ENCODE measurements around the gene APOO. TPM values are rescaled to one million over a fixed set of nuclear protein-coding genes. Genes with fewer than 3 reads are reported as not detected.
A peak's percentile ranks its signal among the peaks of the same experiment; 100 is the strongest.

Gene APOO
- total RNA-seq, 1 experiment from 2014 or later = 49.9 TPM

DNA sequence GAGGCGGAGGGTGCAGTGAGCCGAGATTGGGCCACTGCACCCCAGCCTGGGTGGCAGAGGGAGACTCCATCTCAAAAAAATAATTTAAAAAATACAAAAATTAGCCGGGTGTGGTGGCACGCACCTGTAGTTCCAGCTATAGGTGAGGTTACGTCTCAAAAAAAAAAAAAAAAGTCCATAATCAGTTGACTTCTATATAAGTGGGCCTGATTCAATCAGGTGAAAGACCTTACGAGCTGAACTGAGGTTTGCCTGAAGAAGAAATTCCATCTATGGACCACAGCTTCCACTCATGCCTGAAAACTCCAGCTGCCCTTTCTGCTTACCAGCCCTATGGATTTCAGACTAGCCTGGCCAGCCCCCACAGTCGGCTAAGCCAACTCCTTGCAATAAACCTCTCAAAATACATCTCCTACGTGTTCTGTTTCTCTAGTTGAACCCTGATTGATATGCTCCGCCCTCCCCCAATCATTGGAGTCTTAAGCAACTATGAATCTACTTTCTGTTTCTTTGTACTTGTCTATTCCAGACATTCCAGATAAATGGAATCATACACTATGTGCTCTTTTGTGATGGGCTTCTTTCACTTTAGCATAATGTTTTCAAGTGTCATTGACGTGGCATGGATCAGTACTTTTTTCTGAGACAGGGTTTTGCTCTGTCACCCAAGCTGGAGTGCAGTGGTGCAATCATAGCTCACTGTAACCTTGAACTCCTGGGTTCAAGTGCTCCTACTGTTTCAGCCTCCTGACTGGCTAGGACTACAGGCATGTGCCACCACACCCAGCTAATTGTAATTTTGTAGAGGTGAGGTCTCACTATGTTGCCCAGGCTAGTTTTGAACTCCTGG, 88.1 kb downstream of the APOO start:
- peak; percentile 18 for DNase-seq (ENCODE audit: low read depth)

DNA sequence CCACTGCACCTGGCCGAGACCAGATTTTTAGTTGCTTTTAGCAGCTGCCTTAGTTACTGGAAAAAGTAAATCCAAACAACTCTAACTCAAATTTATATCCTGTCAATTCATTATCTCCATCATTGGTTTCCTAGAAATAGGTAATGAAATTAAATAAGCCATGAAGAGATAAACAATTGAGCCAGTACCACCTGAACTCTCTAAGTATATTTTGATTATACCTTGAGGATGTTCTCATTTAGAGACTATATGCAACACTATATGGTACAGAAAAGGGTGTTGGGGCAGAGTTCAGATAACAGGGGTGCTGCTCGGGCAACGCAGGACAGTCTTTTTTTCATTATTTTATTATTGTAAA, 89.8 kb downstream of the APOO start:
- no peak for DNase-seq (ENCODE audit: low read depth)

DNA sequence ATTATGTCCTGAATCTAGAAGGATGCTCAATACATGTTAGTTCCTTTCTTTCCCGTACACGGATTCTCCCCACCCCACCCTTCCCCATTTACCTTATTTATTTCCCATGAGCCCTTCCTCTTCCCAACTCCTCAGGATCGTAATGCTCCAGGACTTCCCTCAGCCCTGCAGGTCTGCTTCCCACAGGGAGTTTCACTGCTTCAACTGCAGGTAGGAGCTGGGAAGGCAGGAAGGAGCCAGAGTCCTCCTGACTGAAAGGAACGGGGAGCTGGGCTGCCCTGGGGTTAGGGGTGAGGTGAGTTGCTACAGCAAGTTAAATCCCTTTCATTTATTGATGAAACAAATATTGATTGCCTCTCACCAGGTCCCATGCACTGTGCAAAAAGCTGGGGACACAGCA, 91.6 kb downstream of the APOO start:
- DNase-seq (ENCODE audit: low read depth) = no peak

- DNase-seq (ENCODE audit: low read depth) = no peak
Measured at GRCh38 chrX:23815376-23815775, 92.4 kb downstream of the APOO start.

- DNase-seq (ENCODE audit: low read depth) = no peak
Measured at GRCh38 chrX:23813808-23814207, 93.9 kb downstream of the APOO start.

GRCh38 chrX:23811656-23812055, 96.1 kb downstream of the APOO start:
- no peak for DNase-seq (ENCODE audit: low read depth)

DNA sequence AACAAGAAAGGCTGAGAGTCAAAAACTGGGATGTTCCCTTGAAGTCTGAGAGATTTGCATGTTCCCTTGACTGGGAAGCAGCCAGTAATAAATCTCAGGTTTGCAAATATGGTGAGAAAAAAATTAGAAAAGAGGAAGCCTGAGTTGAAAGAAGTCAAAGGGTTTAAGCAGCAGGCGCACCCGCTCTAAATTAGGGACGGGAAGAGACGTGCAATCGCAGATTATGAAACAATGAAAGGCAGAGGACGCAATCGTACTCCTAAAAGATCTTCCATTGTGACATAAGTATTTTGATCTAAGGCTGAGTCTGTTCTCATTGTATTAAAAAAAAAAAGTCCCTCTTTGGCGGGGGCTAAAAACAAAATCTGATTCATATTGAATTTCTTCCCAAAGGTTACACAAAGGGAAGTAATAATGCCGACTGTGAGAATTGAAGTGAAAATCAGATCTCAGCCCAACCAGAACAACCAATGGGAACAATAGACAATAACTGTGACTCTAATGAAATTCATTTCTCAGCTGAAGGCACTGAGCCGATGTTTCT, 96.6 kb downstream of the APOO start:
- no peak for DNase-seq (ENCODE audit: low read depth)

GRCh38 chrX:23810279-23810678, 97.5 kb downstream of the APOO start:
- DNase-seq (ENCODE audit: low read depth) = no peak

DNA sequence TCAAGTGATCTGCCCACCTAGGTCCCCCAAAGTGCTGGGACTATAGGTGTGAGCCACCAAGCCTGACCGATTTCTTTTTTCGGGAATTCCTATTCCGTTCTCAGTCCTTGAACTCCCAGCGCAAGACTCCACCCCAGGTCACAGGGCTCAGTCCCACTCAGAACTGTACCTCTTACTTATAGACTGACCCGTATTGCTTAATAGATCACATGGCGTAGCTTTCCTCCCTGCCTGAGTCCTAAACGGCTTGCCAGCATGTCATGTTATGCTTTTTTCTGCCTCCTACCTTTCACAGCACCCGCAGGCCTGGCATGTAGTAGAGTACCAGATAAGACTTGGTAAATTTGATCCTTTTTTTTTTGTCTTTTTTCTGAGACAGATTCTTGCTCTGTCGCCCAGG, 102.3 kb downstream of the APOO start:
- no peak for DNase-seq (ENCODE audit: low read depth)

- no peak for DNase-seq (ENCODE audit: low read depth)
Measured at GRCh38 chrX:23804578-23804977, 103.2 kb downstream of the APOO start.

GRCh38 chrX:23803931-23804381, 103.8 kb downstream of the APOO start:
- DNase-seq (ENCODE audit: low read depth) = peak; percentile 58

- DNase-seq (ENCODE audit: low read depth) = no peak
Measured at GRCh38 chrX:23802431-23802830, 105.3 kb downstream of the APOO start.

DNA sequence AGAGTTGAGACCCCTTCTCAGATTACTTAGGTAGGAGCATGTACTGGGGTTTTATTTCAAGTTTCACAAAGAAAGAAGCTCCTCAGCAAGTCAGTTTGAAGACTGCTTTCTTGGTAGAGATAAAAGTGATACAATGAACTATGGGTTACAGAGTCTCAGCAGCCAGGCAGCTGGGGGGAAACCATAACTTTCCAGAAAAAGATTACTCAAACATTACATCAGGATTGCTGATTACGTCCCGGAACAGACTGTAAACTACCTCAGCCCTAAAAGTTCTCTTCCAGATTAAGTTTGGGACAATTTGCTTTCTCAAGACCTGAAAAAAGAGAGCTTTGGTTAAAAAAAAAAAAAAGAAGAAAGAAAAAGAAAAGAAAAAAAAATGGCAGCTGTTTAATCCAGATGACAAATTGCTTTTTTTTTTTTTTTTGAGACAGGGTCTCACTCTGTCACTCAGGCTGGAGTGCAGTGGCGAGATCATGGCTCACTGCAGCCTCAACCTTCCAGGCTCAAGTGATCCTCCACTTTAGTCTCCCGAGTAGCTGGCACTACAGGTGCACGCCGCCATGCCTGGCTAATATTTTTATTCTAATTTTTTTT, 108.2 kb downstream of the APOO start:
- no peak for DNase-seq (ENCODE audit: low read depth)

GRCh38 chrX:23797371-23798128, 110.2 kb downstream of the APOO start:
- DNase-seq (ENCODE audit: low read depth) = no peak

DNA sequence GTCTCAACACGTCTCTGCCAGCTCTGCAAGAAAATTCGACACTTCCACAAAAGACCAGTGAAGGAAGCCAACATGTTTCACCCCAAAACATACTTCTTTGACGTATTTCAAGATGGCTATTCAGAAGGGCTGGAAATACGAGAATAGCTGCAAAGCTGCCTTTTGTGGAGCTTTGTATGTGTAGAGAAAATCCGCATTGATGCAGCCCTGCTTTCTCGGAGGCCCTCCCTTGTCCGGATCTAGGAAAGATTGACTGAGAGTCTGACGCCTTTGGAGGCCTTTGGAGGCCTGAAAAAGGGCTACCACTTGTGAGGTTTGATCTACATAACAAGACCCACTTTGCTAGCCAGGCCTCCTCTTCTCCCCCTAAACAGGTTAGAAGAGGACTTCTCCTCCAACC, 112.5 kb downstream of the APOO start:
- no peak for DNase-seq (ENCODE audit: low read depth)

DNA sequence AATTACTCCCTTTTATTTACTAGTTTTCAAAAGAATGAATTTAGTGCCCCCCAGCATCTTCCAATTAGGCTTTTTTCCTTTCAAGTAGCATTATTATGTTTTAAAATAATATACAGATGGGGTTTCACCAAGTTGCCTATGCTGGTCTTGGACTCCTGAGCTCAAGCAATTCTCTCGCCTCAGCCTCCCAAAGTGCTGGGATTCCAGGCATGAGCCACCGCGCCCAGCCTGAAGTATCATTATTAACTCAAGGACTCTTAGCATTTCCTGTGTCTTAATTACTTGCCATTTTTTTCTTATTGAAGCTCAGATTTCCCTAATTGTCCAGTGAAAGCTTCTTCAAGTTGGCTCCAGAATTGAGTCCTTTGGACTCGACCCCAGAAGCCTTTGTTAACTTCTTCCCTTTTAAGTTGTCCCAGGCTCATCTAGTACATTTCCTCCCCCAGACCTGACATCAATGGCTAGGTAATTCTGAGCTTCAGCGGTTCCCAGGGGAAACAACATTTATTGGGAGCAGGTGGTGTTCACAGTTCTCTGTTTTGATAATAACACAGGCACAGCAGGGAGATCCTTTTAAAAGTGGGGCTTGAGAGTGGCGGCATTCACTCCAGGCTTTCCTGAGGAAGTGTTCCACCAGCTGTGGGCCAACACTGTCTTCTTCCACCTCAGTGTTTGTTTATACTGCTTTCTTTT, 114.7 kb downstream of the APOO start:
- DNase-seq (ENCODE audit: low read depth) = no peak

GRCh38 chrX:23790155-23790497, 117.6 kb downstream of the APOO start:
- DNase-seq (ENCODE audit: low read depth) = no peak

DNA sequence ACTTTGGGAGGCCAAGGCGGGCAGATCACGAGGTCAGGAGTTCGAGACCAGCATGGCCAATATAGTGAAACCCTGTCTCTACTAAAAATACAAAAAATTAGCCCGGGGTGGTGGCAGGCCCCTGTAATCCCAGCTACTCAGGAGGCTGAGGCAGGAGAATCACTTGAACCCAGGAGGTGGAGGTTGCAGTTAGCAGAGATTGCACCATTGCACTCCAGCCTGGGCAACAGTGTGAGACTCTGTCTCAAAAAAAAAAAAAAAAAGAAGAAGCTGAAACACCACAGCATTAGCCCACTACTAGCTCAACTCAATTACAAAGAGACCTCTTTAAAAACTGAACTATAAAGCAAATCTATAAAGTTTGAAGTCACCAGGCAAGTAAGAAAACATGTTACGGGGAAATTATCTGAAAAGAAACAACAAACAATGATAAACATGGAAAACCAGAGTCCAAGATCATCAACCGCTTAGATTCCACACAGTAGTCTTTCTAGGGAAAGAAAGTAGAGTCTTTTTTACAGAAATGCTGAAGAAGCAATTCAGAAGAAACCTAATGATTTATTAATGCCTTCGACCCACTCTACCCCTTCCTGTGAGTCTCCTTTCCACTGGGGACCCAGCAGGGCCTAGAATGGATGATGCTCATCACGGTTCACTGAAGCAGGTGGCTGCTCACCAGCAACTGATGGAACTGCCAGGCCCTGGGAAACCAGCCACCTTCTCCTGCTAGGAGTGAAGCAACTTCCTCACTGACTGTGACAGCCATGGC, 118.2 kb downstream of the APOO start:
- no peak for DNase-seq (ENCODE audit: low read depth)

DNA sequence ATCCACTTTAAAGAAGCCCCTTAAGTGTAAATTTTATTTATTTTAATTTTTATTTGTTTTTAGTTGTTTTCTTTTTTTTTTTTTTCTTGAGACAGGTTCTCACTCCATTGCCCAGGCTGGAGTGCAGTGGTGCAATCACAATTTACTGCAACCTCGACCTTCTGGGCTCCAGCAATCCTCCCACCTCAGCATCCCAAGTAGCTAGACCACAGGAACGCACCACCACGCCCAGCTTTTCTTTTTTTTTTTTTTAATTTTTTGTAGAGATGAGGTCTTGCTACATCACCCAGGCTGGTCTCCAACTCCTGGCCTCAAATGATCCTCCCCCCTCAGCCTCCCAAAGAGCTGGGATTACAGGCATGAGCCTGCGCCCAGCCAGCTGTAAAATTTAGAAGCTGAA, 118.8 kb downstream of the APOO start:
- DNase-seq (ENCODE audit: low read depth) = no peak

- DNase-seq (ENCODE audit: low read depth) = no peak
Measured at GRCh38 chrX:23788521-23788920, 119.2 kb downstream of the APOO start.

DNA sequence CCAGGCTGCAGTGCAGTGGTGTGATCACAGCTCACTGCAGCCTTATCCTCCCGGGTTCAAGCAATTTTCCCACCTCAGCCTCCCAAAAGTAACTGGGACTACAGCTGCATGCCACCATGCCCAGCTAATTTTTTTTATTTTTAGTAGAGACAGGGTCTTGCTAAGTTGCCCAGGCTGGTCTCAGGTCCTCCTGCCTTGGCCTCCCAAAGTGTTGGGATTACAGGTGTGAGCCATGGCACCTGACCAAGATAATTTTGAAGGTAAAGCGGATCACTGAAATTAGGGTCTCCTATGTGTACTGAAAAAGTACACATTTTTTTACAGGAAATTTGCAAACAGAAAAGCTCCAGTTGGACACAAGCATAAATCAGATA, 120.0 kb downstream of the APOO start:
- DNase-seq (ENCODE audit: low read depth) = no peak

All from Daoy (cell line).